ENCODE data around the gene MRPL52.
"Not testable (repeated sequence)": the region's sequence is repeated elsewhere in the genome, so short reads cannot be mapped to it uniquely, and the experiment has no call there.

The MRPL52 gene

DNA sequence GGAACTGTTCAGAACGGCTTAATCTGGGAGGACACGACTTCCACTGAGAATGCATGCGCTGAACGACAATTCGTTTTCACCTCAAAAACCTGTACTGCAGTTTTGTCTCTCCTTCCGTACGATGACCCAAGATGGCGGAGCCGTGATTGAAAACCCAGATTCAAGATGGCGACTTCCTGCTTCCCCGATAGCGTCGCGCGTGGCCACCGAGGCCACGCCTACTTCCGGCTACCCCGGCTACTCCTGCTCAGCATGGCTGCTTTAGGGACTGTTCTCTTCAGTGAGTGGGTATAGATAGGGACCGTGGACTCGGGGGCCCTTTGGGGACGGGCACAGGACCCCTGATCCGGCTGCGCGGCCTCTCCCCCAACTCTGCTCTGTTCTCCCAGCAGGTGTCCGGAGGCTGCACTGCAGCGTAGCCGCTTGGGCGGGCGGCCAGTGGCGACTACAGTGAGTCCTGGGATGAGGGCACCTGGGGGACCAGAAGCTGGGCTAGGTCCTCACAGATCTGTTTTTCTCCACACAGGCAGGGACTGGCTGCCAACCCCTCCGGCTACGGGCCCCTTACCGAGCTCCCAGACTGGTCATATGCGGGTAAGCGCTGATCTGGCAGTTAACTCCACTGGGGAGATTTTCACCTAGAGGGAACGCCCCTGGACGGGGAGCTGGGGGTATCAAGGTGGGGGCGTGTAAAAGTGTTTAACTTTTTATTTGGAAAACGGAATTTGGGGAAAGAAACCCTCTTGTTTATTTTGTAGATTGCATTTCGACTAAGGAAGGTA lies at the start of gene MRPL52:
TSS of gene MRPL52 (plus strand) at position 227 of the 782 bp plus-strand sequence. CDS start at position 253, 26 bp downstream.
- peak; percentile 95 for DNase-seq

DNA sequence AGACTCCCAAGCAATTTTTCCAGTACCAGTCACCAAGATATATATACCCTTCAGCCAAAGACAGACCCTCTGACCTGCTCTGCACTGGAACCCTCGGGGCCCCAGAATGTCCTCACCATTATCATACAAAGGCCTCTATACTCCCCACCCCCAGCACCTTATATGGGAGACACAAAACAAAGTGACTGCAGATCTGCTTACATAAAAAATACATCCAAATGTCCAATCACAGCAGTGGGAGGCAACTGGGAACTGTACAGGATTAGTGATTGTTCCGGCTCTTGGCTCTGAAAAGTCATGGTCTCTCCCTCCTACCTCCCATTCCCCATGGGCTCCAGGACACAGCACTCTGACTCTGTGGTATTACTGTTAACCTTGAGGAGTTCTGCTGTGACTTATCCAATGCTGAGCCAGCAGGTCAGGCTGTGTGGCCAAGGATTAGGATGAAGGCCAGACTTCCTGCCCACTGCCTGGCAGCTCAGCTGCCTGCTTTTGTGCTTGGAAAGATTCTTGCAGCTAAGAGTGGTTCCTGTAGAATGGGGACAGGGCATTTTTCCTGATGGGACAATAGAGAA lies 49.5 kb upstream of the MRPL52 start:
- no peak for DNase-seq

DNA sequence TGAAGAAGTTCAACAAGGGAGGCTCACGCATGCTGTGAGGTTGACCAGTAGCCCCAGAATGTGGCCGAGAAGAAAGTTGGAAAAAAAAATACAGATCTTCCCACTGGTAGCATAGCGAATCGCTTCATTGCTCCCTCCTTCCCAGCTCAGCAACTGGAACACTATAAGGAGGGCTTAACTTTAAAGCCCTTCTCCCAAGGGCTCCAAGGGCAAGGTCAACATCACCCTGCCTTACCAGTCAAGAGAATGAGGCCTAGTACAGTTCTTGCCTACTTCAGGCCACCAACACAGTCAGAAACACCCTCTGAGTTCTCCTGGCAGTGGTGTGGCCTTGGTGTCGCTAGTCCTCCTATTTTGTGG lies 48.8 kb upstream of the MRPL52 start:
- no peak for DNase-seq

DNA sequence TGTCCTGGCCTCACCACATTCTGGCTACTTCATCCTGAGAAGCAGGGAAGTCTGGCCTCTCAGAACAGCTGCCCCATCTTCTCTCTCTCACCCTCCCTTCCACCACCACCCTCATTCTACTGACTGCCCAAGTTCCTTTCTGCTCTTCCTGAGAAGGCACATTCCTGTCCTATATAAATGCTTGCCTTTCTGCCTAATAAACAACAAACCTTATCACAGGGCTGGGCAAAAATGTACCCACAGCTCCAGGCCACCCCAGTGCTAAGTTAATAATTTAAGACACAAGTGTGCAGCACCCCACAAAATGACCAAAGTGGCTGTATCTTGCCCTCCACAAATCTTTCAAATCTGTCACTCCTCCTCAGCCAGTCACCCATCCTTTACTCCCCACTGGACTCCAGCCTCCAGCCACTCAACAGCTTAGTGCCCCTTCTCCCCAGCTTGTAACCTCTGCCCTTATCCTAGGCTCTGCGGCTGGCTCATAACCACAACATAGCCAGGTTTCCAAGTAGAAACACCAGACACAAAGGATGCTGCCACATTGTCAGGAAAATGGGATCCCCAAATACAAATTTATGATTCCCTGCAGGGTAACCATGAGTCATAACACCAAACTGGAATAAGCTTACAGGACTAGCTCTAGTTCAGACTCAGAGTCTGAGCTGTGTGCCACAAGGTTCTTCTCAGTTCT lies 48.2 kb upstream of the MRPL52 start:
- DNase-seq, result no peak

DNA sequence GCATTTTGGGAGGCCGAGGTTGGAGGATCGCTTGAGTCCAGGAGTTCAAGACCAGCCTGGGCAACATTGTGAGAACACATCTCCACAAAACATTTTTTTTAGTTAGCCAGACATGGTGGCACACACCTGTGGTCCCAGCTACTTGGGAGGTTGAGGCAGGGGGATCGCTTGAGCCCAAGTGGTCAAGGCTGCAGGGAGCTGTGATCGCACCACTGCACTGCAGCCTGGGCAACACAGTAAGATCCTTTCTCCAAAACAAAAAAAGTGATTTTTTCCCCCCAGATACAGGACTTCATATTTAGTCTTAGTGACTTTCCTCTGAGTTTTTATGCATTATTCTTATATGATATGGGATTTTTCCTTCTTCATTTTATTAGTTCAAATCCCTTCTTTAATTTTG lies 43.0 kb upstream of the MRPL52 start:
- no peak for DNase-seq

DNA sequence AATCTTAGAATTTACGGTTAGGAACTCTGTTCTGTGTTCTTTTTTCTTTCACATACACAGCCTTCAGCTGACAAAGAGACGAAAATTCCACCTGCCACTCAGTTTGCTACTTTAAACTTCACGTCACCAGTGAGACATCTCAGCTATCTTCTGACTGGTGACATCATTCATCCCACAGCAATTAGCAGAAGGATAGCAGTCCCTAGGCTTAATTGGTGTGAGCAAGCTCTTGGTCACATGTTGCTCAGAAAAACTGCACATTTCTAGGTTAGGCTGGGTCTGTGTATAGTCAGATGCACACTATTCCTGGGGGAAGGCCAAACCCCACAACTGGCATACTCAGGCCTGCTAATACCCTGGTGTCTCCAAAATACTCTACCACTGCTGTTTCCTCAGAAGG lies 38.4 kb upstream of the MRPL52 start:
- DNase-seq, result peak; percentile 85

DNA sequence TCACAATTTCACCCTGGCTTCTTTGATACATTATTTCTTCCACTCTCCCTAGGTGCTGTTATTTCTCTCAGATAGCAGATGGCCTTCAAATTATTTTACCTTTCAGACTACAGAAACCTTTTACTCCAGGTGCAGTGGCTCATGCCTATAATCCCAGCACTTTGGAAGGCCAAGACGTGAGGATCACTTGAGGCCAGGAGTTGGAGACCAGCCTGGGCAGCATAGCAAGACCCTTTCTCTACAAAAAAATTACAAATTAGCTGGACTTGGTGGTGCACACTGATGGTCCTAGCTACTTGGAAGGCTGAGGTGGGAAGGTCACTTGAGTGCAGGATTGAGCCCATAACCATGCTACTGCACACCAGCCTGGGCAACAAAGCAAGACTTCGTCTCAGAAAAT lies 37.5 kb upstream of the MRPL52 start:
- no peak for DNase-seq

DNA sequence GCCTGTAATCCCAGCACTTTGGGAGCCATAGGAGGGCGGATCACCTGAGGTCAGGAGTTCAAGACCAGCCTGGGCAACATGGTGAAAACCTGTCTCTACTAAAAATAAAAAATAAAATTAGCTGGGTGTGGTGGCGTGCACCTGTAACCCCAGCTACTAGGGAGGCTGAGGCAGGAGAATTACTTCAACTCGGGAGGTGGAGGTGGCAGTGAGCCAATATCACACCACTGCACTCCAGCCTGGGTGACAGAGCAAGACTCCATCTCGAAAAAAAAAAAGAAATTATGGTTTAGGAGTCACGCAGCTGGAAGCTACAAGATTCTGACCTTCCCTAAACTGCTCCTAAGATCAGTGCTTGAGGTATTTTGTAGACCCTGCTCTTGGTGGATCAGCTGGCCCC lies 36.1 kb upstream of the MRPL52 start:
- not testable (repeated sequence) for DNase-seq

DNA sequence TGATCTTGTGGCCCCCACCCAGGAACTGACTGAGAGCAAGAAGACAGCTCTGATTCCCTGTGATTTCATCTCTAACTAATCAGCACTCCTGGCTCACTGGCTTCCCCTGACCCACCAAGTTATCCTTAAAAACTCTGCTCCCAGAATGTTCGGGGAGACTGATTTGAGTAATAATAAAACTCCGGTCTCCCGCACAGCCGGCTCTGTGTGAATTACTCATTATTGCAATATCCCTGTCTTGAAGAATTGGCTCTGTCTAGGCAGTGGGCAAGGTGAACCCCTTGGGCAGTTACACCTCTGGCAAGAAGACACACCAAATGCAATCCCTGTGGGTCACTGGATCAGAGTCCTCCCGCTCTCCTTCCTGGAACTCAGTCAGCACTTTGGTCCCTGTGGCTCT lies 35.7 kb upstream of the MRPL52 start:
- DNase-seq, result no peak

DNA sequence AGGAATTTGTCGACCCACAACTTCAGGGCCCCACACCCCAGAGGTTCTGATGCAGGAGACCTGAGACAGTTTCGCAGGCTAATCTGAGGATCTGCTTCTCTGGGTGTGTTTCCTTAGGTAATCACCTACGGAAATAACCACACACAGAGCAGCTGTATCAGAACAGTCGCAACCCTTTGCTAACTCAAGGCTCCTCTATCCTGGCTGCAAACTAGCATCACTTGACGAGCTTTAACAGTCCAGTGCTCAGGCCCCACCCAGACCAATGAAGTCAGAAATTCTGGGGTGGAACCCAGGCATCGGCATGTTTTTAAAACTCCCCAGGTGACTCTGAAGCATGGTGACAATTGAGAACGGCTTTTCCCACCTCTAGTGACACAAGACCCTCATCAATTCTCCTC lies 35.1 kb upstream of the MRPL52 start:
- DNase-seq, result no peak

DNA sequence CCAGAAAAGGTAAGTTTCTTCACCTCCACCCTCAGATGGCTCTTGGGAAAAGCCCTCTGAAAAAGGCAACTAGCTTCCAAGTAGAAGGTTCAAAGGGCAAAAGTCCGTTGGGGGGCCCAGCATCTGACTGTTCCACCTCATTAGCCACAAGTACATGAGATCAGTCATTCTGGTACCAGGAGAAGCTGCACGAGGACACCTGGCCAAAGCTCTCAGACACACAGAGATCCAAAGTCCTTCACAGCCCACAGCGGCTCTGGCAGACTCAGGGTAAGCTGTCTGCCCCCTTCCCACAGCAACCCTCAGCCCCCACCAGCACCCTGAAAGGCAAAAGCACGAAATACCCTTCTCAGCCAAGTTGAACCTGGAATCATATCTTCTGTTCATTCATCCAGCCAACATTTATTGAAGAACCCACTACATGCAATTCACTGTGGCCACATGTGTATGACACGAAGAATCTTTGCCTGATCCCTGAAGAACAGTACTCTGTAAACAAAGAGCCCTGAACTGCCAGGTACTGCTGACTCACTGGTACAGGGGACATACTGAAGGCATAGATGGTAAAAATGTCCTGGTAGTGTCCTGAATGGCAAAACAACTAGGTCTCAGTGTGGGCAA lies 33.5 kb upstream of the MRPL52 start:
- no peak for DNase-seq

DNA sequence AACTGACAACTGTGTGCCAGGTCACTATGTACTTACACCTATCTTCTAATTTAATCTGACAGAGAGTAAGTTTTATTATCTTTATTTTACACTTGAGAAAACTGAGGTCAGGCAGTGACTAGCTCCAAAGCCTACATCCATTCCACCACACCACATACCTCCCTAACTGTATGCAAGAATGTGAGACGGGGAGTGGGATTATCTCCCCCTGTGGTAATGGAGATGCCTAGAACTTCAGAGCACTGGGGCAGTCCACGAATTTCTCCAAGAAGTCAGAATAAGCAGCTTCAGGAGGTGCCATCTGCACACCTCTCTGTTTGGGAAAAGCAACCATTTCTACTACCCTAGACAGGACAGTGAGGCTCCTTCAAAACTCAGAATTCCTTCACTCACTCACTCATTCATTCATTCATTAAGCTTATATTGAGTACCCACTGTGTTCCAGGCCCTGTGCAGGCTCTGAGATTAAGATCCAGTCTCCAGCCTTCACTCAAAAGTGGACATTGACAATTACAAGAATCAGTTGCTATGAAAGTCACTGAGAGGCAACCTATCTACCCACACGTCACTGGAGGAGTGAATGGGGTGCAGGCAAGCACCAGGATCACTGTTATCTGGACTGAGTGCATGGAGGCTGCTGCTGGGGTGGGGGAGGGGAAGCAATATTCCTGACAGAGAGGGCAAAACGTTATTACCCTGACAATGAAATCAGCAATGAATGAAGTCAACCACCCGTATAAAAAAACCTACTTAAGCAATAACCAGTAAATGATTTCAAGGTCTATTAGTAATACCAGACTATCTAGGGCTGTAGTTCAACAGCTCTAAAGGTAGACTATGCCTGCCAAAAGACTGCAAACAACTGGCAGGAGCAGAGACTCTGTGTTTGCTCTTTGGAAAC lies 32.4 kb upstream of the MRPL52 start:
- DNase-seq, result no peak

DNA sequence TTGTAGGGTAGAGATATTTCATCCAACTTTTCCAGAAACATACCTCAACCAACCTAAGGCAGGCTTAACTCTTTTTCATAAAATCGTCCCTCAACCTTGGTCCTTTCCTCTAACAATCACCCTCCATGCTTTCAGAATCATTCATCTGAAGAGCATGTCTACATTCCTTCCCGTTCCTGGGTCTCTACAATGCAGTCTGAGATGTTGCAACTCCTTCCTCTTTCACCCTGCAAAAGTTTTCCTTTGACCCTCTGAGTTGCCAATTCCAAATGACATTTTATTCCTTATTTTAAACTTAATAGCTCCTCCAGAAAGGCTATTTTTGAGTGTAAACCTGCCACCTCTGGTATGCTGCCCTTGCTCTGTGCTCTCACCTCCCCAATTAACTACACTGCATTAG lies 31.2 kb upstream of the MRPL52 start:
- DNase-seq, result peak; percentile 83

DNA sequence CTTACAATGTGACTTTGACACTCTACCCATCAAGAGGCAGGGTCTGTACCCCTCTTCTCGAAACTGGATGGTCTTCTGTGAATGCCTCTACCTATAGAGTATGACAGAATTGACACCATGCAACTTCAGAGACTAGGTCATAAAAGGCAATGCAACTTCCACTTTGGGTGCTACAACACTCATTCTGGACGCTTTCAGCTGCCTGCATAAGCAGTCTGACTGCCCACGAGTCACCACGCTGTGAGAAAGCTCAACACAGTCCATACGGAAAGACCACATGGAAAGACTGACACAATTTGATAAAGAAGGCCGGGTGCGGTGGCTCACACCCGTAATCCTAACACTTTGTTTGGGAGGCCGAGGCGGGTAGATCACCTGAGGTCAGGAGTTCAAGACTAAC lies 29.3 kb upstream of the MRPL52 start:
- DNase-seq, result peak; percentile 78

DNA sequence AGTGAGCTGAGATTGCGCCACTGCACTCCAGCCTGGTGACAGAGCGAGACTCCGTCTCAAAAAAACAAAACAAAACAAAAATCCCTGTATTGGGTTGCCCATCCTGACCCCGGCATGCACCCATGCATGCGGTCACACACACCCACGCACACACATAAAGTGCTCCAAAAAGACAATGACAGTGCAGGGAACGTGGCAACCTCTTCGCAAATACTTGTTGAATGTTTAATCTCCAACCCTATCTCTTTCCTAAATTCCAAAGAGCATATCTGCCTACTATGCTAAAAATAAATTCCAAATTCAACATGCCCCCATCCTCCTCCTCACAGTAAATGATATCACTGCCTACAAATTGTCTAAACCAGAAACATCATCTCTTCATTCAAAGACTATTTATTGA lies 28.0 kb upstream of the MRPL52 start:
- DNase-seq, result no peak

DNA sequence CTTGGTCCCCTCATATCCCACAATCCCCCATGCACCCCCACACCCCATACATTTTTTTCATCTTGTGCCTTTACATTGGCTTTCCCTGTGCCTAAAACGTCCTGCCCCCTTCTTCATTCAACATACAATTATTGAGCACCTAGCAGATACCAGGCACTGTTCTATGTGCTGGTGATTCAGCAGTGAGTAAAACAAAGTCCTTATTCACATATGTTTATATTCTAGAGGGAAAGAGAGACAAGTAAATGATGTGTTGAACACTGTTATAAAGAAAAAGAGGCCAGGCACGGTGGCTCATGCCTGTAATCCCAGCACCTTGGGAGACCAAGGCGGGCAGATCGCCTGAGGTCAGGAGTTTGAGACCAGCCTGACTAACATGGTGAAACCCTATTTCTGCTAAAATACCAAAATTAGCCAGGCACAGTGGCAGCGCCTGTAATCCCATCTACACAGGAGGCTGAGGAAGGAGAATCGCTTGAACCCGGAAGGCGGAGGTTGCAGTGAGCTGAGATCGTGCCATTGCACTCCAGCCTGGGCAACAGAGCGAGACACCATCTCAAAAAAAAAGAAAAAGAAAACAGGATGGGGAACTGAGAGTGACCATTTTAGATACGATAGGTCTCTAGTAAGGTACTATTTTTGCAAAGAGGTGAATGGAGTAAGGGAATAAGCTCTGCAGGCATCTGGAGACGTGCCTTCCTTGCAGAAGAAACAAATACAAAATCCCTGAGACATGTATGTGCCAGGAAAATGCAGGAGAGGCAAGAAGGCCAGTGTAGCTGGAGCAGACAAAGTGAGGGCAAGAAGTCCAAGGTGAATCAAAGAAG lies 26.6 kb upstream of the MRPL52 start:
- no peak for DNase-seq

DNA sequence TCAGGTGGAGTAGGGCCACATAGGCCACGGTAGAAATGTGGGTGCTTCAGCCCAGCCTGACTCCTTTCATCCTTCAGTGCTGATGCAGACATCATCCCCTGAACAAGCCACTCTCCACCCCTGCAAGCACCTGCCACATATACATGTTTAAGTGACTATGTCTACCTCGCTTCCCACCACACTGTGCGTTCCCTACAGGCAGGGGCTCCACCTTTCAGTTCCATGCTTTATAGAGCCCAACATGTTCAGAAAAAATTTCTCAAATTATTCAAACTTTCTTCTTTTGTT lies 26.1 kb upstream of the MRPL52 start:
- DNase-seq, result no peak

DNA sequence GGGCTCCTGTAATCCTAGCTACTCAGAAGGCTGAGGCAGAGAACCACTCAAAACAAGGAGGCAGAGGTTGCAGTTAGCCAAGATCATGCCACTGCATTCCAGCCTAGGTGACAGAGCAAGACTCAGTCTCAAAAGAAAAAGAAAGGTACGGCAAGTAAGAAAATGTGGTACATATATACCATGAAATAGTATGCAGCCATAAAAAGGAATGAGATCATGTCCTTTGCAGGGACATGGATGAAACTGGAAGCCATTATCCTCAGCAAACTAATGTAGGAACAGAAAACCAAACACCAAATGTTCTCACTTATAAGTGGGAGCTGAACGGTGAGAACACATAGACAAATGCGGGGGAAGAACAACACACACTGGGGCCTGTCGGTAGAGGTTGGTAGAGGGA lies 24.5 kb upstream of the MRPL52 start:
- not testable (repeated sequence) for DNase-seq

DNA sequence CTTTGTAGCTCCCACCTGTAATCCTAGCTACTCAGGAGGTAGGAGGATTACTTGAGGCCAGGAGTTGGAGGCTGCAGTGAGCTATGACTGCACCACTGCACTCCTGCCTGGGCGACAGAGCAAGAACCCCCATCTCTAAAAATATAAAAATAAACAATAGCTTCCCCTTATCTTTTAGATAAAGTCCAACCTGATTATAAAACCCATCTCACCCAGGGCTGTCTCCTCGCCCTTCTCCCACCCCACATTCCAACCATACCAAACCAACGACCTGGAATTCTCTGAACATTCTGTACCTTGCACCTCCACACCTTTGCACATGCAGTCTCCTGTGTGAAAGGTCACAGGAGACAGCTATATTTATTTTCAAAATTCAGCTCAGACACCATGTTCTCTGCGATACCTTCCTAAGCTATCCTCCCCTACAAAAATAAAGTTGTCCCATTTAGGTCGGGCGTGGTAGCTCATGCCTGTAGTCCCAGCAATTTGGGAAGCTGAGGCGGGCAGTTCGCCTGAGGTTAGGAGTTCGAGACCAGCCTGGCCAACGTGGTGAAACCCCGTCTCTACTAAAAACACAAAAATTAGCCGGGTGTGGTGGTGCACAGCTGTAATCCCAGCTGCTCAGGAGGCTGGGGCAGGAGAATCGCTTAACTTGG lies 22.1 kb upstream of the MRPL52 start:
- DNase-seq, result no peak

DNA sequence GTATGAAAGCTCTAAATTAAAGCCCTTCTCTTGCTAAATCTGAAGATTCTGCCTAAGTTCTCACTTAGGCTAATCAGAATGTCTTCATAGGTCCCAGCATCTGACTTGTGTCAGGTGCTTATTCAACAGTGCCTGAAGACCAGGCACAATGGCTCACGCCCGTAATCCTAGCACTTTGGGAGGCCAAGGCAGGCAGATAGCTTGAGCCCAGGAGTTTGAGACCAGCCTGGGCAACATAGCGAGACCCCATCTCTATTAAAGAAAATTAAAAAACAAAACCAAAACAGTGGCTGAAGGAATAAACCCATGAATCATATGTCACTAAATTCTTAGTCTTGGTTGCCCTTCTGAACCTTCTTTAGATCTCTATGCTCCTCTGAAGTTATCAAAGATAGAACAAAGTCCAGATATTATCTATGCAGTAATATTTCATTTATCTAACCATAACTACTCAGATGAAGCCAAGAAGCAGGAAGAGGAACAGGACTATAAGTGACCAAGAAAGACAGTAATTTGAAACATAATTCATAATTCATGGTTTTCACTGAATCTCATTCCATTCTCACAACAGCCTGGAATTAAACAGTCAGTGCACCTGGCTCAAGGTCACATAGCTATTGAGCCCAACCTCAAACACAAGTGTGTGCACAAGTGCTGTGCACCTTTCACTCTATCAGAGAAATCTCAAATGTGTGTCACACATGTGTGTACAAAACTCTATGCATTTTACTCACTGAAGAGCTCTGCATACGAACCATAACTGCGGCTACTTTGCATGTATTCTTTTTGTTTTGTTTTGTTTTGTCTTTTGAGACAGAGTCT lies 21.1 kb upstream of the MRPL52 start:
- no peak for DNase-seq

DNA sequence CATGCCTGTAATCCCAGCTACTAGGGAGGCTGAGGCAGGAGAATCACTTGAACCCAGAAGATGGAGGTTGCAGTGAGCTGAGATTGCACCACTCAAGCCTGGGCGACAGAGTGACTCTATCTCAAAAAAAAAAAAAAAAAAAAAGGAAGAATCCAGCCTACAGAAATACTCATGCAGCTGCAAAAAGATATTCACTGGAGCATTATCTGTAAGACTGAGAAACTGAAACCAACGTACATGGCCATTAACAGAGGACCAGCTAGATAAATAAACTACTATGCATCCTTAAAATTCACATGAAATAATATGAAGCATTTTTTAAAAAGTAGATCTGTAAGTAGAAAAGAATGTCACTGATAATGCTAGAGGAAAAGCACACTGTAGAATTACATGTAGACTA lies 18.0 kb upstream of the MRPL52 start:
- peak; percentile 77 for DNase-seq

Measured in suppressor macrophage treated with lipopolysaccharide for 4 hours (primary cell).